ENCODE measurements around the gene MVB12B.

MVB12B gene

DNA sequence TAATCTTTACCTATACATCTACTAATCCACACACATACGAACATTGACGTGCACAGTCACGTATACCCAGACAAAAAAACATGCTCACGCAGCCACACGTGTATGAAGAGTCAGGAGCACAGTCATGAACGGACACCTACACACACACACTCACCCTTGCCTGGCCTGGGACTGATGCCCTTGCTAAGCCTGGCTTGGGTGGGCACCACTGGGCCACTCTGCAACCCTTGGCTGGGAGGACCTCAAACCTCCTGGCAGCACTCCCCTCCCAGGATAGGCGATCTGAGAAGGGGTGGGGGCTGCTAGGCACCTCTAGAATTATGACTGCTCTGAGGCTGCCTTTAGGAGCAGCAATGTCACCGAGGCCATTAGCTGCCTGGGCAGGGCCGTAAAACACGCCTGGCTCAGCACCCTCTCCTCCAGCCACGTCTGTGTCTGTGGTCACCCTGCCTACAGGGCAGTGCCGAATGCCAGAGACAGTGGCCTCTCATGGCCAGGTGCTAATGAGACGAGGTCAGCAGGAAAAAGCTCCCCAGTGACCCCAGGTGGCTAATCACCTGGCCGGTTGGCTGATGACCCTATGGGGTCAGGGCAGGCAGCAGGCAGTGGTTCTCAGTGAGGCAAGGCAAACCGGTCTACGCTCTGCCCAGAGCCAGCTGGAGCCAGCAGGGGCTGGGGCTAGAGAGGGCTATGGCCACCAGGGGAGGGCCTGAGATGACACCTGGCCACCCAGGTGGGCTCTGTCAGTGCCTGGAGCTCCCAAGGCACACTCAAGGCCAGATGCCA lies 33.7 kb upstream of the MVB12B start:
- H3K27me3 ChIP-seq (replicated peaks; ENCODE audit: control insufficient read depth, insufficient read depth, low read length) = no peaks in the 10 kb centered on the region; the same call in 1 of the 2 replicates
- no peak overlapping the region for H3K4me3 ChIP-seq (replicated peaks; ENCODE audit: low read depth, low read length)
- no peaks in the 10 kb centered on the region for H3K36me3 ChIP-seq (ENCODE audit: control insufficient read depth, insufficient read depth, low read length)
- DNase-seq (ENCODE audit: extremely low read depth, insufficient read length) = no peak
- TF ChIP-seq CTCF (IDR thresholded peaks at IDR 0.05; ENCODE audit: insufficient read depth, low read length, poor library complexity, severe bottlenecking) = no peak

DNA sequence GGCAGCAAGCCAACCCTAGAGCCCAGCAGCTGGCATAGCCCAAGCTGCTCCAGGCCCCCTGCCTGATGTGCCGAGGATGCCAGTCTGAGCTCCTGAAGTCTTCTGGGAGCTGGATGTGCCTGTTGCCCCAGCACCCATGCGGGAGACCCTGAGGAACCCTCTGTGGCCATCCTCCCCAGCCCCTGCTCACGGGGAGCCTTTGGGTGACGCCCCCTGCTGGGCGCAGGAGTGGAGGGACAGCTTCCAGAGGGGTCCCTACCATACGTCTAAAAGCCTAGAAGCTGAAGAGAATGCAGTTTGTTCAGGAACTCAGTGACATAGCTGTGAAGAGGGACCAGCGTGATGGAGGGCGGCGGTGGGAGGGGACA lies 33.1 kb upstream of the MVB12B start:
- no peaks in the 10 kb centered on the region for H3K36me3 ChIP-seq (ENCODE audit: control insufficient read depth, insufficient read depth, low read length)
- DNase-seq (ENCODE audit: extremely low read depth, insufficient read length) = no peak

GRCh38 chr9:126294331-126295081 lies 32.1 kb upstream of the MVB12B start:
- no peak for DNase-seq (ENCODE audit: extremely low read depth, insufficient read length)
- H3K36me3 ChIP-seq (ENCODE audit: control insufficient read depth, insufficient read depth, low read length) = no peaks in the 10 kb centered on the region
- no peak overlapping the region for H3K4me3 ChIP-seq (replicated peaks; ENCODE audit: low read depth, low read length)
- no peak for TF ChIP-seq CTCF (IDR thresholded peaks at IDR 0.05; ENCODE audit: insufficient read depth, low read length, poor library complexity, severe bottlenecking)
- H3K27me3 ChIP-seq (replicated peaks; ENCODE audit: control insufficient read depth, insufficient read depth, low read length) = peaks cover 1% of the 10 kb centered on the region; the same call in 1 of the 2 replicates

More for the DNA sequence above, 33.1 kb upstream of the MVB12B start:
- Histone ChIP-seq H3K4me3 (replicated peaks; ENCODE audit: low read depth, low read length) (no peak overlapping the region), H3K27me3 (replicated peaks; ENCODE audit: control insufficient read depth, insufficient read depth, low read length) (peaks cover under 1% of the 10 kb centered on the region; the same call in 1 of the 2 replicates)
- peak; percentile 47 for TF ChIP-seq CTCF (IDR thresholded peaks at IDR 0.05; ENCODE audit: insufficient read depth, low read length, poor library complexity, severe bottlenecking)

GRCh38 chr9:126295082-126295477 lies 31.5 kb upstream of the MVB12B start:
- Histone ChIP-seq H3K4me3 (replicated peaks; ENCODE audit: low read depth, low read length) (no peak overlapping the region), H3K27me3 (replicated peaks; ENCODE audit: control insufficient read depth, insufficient read depth, low read length) (peaks cover 1% of the 10 kb centered on the region; the same call in 1 of the 2 replicates), H3K36me3 (ENCODE audit: control insufficient read depth, insufficient read depth, low read length) (no peaks in the 10 kb centered on the region)
- TF ChIP-seq CTCF (IDR thresholded peaks at IDR 0.05; ENCODE audit: insufficient read depth, low read length, poor library complexity, severe bottlenecking) = no peak
- DNase-seq (ENCODE audit: extremely low read depth, insufficient read length) = no peak

DNA sequence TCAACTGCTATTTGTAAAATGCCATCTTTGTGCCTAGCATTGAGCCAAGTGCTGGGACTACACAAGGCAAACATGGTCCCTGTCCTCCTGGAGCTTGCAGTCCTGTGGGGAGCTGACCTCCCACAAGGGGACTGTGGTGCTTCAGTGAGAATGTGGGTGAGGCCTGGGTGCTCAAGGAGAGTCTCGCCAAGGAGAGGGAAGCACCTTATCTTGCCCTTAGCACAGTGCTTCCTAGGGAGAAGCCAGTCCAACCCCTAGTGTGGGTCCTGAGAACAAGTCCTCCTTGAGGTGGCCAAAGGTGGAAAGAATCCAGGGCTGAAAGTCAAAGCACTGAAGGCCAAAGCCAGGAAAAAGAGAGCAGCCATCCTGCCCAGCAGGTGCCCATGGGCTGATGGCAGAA lies 31.1 kb upstream of the MVB12B start:
- DNase-seq (ENCODE audit: extremely low read depth, insufficient read length) = no peak
- Histone ChIP-seq H3K36me3 (ENCODE audit: control insufficient read depth, insufficient read depth, low read length) (no peaks in the 10 kb centered on the region), H3K4me3 (replicated peaks; ENCODE audit: low read depth, low read length) (no peak overlapping the region), H3K27me3 (replicated peaks; ENCODE audit: control insufficient read depth, insufficient read depth, low read length) (peaks cover 1% of the 10 kb centered on the region; the same call in 1 of the 2 replicates)
- no peak for TF ChIP-seq CTCF (IDR thresholded peaks at IDR 0.05; ENCODE audit: insufficient read depth, low read length, poor library complexity, severe bottlenecking)
